ENCODE data around the gene MRPL17.
A peak's percentile ranks its signal among the peaks of the same experiment; 100 is the strongest.

MRPL17 gene

DNA sequence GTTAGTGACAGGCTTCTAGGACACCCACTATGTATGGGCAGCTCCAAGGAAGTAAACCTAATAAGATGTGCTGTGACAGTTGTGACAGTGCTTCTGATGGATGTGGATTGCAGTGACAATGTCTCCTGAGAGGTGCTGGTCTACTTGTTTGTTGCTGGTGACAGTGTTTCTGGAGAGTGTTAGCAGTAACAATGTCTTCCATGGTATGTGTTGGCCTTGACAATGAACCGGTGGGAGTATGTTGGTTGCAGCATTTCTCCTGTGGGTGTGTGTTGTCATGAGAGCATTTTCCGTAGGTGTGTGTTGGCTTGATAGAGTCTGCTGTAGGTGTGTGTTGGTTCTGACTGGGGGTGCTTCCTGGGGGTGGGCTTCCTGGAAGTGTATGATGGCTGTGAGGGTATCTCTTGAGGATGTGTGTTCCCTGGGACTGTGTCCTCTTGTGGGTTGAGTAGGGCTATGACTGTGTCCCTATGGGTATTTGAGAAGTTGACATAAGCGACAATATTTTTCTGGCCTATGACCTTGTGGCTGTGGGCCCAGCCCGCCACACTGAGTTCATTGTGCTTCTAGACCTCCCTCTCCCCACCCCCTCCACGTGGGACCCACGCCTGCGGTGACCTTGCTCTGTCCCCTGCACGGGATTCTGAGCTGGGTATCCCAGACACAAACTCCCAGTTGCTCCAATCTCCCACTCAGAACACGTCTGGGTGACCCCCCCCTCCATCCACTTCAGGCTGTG lies 28.7 kb downstream of the MRPL17 start:
- no peak for DNase-seq (ENCODE audit: low spot score)

DNA sequence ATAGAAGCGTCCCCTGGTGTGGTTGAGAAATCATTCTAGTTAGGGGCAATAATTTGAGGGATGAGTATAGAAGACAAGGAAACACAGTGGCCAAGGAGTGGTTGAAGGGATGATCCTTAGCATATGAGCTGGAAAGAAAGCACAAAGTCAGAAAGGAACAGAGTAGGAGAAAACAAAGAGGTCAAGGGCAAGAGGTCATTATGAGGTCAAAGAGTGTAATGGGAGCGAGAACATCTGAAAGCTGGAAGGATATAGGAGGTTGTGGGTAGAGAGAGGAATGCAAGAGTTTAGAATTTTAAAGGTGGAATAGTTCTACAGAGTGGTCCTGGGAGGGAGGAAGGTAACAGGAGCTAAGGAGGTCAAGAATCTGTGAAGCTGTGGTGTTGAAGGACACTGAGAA lies 29.5 kb downstream of the MRPL17 start:
- DNase-seq (ENCODE audit: low spot score): no peak

DNA sequence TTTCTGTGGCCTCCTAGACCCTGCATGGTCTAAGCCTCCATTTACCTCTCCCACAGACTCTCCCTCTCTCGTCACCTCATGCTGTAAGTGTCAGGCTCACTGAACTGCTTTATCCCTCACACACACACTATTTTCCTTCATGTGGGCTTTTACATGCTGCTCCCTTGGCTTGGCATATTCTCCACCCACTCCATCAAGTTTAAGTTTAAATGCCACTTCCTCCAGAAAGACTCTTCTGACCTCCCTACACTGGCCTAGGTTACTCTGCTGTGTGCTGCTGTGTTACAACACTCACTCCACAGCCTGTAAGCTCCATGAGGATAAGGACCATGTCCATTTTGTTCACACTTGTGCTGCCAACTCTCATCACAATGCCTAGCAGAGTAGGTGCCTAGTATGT lies 30.0 kb downstream of the MRPL17 start:
- DNase-seq (ENCODE audit: low spot score): no peak

DNA sequence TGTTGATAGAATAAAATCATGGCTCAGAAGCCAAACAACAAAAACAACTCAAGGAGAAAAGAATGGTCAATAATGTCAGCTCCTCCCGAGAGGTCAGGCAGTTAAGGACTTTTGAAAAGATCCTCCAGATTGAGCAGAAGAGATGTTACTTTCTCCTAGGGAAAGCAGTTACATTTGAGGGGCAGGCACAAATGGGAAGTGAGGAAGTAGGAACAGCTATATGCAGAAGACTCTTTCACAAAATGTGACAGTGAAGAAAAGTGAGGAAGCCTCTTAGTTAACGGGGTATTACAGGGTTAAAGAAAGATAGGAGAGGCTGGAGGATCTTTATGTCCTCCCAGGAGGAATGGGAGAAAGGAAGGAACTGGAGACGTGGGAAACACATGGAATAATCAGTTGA lies 31.0 kb downstream of the MRPL17 start:
- DNase-seq (ENCODE audit: low spot score): no peak

DNA sequence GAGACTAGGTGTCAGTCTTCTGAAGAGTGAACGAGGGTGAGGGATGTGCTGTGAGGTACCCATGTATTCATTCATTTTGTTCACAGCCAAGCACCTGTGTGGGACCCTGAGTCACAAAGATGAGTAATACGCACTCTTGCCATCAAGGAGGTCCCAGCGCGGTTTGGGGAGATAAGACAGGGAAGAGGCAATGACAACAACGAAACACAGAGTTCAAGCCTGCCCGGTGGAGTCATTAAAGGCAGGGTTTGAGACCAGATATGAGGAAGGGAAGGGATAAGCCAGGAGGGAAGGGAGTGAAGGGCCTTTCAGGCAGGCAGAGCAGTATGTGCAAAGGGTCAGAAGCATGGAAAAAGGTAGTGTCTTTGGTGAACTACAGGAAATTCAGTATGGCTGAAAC lies 32.2 kb downstream of the MRPL17 start:
- no peak for DNase-seq (ENCODE audit: low spot score)

DNA sequence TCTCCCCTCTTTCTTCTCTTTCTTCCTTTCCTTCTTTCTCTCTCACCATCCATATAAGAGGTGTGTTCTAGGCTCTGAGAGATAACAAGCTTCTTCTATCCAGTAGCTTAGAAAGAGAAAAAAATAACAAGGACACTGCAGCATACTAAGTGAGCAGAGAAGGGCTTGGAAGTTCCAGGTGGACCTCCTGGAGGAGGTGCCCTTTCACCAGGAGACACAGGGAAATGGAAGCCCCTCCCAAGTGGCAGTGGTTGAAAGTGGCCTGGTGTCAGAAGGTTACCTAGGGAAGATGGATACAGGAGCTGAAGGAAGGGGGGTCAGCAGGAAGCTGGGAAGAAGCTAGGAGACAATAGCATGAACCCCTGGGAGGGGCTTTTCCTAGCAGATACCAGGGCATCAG lies 33.0 kb downstream of the MRPL17 start:
- DNase-seq (ENCODE audit: low spot score): no peak

DNA sequence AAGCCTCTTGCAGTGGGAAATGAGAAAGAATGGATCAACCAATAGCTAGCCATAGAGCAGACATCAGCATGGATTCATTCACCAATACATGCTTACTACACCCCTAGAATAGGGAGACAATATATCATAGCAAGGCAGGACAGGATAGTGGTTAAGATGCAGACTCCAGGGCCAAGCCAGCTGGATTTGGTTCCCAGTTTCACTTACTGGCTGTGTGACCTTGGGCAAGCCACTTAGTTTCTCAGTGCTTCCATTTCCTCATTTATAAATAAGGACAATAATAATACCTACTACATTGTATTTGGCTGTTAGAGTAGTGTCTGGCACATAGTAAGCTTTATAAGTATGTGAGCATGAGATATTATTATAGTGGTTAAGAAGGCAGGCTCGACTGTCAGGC lies 34.6 kb downstream of the MRPL17 start:
- DNase-seq (ENCODE audit: low spot score): no peak

DNA sequence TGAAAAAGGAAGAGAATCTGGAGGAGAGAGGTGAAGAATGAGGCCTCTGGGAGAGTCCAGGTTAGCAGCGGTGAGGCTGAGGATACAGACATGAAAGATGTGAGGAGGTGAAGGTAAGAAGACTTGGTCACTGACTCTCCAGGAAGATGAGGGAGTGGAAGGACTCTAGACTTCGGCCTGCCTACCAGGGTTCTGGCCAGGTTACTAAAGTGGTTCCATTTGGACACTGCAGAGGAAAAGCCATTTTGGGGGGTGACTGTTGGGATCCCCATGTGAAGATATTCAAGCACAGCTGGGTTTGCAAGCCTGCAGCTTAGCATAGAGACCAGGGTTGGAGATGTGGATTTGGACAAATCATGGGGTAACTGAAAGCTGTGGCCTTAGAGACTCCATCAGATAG lies 35.3 kb downstream of the MRPL17 start:
- no peak for DNase-seq (ENCODE audit: low spot score)

DNA sequence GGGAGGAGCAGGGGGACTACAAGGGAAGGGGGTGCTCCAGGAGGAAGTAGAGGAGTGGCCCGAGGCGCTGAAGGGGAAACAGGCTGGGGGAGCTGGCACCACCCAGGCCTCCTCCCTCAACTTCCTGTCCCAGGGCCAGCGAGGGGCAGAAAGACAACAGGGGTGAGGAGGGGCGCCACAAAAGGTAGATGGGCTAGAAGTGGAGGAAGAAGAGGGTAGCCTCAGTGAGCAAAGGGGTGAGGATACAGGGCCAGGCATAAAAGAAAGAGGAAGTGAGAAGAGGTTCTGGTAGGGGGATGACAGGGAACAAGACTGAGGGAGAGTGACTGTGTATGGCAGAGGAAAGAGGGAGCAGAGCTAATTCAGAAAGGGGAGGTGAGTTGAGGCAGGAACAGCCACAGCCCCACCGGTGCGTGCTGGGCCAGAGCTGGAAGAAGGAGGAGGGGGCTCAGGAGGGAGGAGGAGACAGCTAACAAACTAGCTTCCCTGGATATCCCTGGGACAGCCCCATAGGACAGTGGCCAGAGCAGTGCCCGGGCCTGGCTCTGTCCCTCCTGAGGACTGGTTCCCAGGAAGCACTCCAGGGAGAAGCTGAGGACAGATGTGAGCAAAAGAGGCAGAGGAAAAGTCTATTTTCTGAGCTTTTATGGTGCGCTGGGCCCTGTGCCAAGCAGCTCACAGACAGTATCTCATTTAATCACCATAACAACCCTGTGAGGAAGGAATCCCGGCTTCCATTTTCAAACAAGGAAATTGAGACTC lies 36.0 kb downstream of the MRPL17 start:
- DNase-seq (ENCODE audit: low spot score): peak; percentile 58

DNA sequence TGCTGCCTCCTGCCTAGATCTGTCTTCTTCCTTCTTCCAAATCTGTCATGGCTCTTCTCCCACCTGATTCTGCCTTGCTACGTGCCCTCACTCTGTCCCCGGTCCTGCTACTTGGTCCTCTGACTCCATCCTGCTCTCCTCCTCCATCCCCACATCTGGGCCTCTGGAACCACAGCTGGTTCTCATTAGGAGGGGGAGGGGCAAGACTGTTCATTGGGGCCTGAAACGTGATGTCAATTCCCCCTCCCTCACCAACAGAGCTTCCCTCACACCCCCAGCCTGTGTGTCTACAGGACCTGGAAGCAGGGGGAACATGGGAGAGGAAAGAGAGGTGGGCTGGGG lies 36.6 kb downstream of the MRPL17 start:
- DNase-seq (ENCODE audit: low spot score): peak; percentile 67

DNA sequence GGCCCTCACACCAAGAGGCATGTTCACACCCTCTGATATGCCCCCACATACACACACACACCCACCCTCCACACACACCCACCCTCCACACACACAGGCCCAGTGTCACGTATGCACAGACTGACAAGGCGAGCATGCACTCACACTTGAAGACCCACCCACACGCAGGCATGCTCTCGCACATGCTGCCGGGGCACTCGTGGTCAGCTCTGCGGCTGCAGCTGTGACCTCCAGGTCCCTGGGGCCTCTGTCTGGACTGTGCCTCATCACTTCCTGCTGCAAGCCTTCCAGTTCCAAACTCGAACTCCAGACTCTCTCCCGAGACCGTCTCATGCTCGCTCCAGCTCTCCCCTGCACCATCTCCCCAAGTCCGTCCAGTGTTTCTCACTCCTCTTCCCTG lies 37.1 kb downstream of the MRPL17 start:
- DNase-seq (ENCODE audit: low spot score): peak; percentile 79

DNA sequence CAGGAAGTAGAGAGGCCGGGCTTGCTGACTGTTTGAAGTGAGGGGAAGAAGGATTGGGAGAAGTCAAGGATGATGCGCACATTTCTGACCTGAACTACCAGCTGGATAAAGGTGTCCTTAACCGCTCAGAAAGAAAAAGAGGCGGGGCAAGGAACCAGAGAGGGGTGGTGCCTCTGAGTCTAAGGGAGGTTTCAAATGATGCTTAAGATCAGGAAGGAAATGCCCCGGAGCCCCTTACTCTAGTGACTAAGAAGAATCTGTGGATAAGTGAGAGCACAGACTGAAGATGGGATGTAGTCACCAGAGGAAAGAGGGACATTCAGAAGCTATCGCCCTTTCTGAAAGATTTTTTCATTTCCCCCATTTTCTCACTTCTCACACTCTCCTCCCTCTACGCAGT lies 40.2 kb downstream of the MRPL17 start:
- no peak for DNase-seq (ENCODE audit: low spot score)

DNA sequence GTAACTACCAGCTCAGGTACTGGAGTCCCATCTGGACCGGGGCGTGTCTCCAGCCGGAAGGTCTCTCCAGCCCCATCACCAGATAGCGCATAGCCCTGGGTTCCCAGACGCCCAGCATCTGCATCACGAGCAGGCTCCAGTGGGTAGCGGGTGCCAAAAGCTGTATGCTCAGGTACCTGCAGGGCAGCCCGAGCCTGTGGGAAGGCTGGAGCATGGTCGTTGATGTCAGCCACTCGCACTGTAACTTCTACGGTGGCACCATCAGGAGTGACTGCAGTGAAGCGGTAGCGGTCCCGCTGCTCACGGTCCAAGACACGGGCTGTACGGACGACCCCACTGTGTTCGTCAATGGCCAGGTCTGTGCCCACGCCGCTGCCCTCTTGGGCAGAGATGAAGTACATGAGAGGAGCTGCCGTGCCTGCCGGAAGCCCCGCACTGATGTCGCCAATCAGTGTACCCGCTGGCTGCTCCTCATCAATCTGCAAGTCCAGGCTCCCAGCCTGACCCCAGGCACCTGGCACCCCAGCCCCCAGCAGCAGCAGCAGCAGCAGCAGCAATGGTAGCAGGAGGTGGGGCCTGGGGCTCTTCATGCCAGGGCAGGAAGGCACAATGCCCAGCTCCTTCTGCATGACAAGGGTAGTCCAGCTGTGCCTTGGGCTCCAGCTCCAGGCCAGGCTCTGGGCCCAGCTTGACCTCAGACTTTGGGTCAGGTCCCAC lies 42.0 kb downstream of the MRPL17 start:
- no peak for DNase-seq (ENCODE audit: low spot score)

DNA sequence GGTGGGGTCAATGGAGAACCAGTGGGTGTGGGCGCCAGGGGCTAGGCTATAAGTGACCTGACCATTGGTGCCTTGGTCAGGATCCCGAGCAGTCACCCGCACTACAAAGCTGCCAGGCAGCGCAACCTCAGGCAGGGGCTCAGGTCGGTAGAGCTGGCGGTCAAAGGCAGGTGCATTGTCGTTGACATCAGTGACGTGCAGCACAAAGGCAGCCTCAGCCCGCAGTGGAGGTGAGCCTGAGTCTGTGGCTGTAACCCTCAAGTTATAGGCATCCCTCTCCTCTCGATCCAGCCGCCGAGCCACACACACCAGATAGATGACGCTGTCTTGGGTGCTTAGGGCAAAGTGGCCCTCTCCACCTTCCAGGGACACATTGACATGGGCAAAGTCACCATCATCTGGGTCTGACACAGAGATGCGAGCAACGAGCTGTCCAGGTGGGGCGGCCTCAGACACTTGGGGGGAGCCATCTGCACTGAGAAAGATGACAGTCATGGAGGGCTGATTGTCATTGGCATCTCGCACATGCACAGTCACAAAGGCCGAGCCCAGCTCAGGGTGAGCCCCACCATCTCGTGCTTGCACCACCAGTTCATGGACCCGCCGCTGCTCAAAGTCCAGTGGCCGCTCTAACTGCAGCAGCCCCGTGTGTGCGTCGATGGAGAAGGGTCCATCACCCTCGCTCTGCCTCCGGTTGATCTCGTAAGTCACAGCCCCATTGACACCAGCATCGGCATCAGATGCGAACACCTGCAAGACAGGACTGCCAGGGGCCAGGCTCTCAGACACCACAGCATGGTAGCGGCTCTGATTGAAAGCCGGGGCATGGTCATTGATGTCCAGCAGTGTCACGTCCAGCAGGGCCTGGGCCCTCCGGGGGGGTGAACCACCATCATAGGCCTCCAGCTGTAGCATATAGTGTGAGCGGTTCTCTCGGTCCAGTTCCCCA lies 42.8 kb downstream of the MRPL17 start:
- no peak for DNase-seq (ENCODE audit: low spot score)

DNA sequence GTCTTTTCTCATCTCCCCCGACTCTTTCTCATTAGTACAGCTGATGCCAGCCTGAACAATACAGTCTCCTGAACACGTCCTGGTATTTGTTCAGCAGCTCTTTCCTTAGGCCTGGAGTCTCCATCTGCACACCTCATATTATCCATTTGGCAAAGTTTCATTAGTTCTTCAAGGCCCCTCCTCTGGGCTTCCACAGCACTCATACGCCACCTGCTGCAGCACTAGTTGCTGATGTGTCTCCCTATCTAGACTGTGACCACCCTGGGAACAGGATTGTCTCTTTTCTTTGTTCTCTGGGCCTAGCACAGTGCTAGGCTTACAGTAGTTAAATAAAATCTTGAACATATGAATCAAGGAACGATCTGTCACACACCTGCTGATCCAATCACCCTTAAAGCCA lies 44.7 kb downstream of the MRPL17 start:
- DNase-seq (ENCODE audit: low spot score): no peak

DNA sequence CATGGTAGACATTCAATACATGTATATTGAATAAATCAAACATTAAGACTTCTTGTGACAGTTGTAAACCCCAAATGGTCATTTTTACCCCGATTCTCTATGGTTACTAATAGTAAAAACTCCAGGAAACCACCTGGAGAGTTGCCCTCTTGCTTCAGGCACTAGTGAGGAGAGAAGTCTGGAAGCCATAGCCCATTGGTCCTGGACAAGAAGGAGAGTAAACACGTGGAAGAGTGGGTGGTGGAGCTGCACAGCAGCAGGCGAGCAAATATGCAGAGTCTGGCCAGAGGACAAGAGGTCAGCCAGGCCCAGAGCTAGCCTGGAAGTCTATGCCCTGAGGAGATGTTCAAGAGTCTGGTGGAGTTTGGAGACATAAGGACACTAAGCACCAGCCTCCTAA lies 45.3 kb downstream of the MRPL17 start:
- DNase-seq (ENCODE audit: low spot score): peak; percentile 87

DNA sequence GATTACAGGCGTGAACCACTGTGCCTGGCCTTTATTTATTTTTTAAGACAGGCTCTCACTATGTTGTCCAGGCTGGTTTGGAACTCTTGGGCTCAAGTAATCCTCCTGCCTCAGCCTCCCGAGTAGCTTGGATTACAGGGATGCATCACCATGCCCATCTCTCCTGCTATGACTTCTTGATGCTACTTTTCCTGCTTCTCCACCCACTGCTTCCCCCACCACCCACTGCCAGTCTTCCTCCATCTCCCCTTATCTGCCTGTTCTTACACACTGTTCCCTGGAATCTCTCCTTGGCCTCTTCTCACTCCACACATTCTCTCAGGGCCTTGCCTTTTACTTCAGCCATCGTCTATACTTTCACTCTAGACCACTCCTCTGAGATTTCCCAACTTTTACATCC lies 46.7 kb downstream of the MRPL17 start:
- DNase-seq (ENCODE audit: low spot score): no peak

DNA sequence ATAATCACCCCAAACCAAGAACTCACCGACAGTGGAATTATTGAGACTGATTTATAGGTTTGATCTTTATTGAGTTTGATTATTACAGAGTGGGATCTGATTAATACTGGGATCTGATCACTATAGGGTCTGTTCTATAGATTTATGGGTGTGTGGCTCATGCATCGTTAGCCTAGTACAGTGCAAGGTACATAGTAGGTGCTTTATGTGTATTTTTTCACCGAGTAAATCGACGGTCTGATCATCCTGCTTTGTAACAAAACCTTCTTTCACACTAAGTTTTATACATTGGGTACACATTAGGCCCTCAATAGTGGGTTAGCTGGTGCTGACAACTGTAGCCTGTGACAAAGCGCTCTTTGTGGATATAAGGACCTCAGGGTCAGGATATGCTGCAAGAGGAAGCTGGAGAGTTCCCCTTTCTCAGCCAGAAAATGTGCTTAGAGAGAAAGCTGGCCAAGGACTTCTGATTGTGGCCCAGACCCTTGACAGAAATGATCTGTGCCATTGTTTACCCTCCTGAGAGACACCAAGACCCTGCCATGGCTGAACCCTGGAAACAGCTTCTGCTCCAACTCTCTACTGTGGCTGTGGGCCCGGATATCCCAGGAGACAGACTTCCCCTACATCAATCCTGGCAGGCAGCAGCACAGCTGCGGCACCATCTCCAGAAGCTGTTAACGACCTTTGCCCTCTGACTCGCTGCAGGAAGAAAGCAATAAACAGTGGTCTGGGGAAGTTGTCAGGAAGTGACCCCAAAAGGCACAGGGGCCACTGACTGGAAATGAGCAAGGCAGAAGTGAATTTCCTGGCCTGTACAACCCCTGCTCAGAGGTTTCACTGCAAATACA lies 47.8 kb downstream of the MRPL17 start:
- DNase-seq (ENCODE audit: low spot score): peak; percentile 14

DNA sequence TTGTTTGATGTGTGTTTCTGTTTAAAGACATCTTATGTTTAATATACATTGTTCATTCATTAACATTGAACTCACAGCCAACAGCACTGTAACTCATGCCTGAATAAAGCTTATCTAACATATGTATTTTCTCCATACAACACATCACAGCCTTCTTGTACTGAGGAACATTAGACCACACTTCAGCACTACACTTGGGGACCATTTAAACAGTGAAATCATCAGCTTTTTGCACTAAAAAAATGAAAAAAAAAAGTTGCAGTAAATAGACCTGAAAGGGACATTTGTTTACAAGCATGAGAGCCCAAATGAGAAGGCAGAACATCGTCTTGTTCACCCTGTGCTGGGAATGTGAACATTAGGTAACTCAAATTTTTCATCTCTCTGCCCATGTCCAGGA lies 48.6 kb downstream of the MRPL17 start:
- no peak for DNase-seq (ENCODE audit: low spot score)

DNA sequence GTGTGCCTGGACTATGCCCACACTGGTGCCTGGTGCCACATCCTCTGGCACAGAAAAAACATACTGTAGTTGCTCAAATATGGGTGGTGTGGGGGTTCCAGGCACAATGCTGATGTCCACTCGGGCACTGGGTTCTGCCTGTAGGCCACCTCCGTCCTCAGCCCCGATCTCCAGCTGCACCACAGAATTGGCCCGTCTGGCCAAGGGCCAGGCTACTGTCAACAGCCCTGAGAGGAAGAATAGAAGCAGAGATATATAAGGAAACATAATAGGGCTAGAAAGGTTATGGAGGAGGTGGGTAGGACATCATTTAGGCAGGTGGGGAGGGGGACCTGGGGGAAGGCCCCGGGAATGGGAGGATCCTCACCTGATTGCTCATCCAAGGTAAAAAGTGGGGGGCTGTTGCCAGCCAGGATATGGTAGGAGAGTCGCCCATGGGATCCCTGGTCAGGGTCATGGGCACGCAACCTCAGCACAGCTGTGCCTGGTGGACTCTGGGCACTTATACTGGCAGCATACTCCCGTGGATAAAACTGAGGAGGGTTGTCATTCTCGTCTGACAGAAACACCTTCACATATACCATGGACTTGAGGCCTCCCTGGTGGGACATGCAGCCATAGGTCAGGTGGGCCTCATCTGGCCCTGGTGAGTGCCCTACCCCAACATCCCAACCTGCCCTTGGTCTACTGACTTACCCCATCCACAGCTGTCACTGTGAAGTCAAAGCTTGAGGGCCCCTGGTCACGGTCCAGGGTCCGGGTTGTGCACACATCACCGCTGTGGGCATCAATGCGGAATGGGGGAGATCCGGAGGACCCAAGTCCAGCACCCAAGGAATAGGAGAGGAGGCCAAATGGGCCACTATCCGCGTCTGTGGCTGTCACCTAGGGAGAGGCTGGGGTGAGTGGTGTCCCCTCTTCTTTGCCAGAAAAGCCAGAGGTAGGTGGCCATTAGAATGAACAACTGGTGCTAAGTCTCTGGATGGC lies 49.4 kb downstream of the MRPL17 start:
- DNase-seq (ENCODE audit: low spot score): no peak
